ENCODE data around the gene LRRC42. TPM values are rescaled to one million over a fixed set of nuclear protein-coding genes. Genes with fewer than 3 reads are reported as not detected.

The LRRC42 gene
- polyA plus RNA-seq, 2 of the 4 experiments (the other 2 are of a cell fraction) = 29.7 to 35.1 TPM

DNA sequence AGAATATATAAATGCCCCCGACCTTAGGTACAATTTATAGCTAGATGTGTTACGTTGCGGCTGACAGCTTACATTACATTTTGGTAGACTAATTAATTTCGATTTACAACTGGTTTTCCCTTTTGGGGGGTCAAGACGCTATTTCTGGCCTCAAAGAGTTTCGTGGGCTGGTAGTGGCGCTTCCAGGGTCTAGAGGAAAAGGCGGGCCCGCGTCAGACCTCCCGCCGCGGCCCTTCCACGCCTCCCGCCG, 1.0 kb upstream of the LRRC42 start (continued):
- TF ChIP-seq HEYL (CRISPR knock-in tag; IDR thresholded peaks at IDR 0.05) (no peak), USF2 (IDR thresholded peaks at IDR 0.05) (no peak), ESRRA (IDR thresholded peaks at IDR 0.05; ENCODE audit: borderline replicate concordance, low read length) (no peak), FOSL2 (IDR thresholded peaks at IDR 0.05) (no peak), FOSL2 (CRISPR knock-in tag; IDR thresholded peaks at IDR 0.05) (no peak), SMC3 (IDR thresholded peaks at IDR 0.05) (no peak), EP300 (IDR thresholded peaks at IDR 0.05) (no peak), RNF2 (IDR thresholded peaks at IDR 0.05; ENCODE audit: borderline replicate concordance, low read depth) (no peak), TFCP2L1 (CRISPR knock-in tag; IDR thresholded peaks at IDR 0.05) (no peak)

DNA sequence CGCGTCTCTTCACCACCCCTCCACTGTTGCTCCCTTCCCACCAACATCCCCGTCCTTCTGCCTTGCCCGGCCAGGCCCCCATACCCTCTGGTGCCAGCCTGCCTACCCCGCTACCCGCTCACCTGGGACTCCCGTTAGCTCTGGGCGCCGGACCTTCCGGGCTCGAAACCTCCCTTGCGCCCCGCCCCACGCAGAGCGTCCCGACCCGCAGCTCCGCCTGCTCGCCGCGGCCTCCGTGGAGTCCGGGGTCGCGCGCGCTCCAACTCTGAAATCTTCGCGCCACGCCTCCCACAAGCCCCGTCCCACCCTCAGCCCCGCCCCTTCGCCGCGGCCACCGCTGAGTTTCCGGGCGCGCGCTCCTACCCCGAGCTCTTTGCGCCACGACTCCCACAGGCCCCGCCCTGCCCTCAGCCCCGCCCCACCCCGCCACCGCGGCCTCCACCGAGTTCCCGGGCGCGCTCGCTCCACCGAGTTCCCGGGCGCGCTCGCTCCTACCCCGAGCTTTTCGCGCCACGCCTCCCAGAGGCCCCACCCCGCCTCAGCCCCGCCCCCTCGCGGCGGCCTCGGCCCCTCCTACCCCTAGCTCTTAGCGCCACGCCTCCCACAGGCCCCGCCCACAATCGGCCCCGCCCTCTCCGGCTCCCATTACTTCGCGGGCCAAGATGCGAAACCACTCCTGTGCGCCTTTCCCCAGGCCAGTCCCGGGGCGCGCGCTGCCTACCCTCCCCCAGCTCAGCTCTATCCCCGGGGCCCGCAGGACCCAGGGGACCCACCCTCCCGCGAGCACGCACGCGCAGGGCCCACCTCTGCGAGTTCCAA, 508 bp upstream of the LRRC42 start, which contains the start of gene IFT25:
IFT25 (minus strand) TSS at position 267 of the 819 bp plus-strand sequence. CDS start 5,617 bp downstream, outside the sequence.
- DNase-seq (ENCODE audit: low read depth in 1 of 2, low spot score in 1 of 2) = peak; percentile 49 to 94
- ATAC-seq = peak; percentile 77 to 91
- H3K9me3 ChIP-seq = no peaks in the 10 kb centered on the region
- POLR2A ChIA-PET = interaction anchor here (0.8 to 1.6 kb wide), 7 partner anchors 9 to 85 kb away, joined by 3 to 17 read pairs (median 5); partner anchors contain the start of gene YIPF1
- H3K4me3 ChIP-seq = peak within 1 kb of the TSS; percentile 72
- 0% methylated on average over 10 of the region's 90 CpGs for WGBS (ENCODE audit: missing lambda C conversion rate)
- no peak for FAIRE-seq
- CTCF ChIA-PET = interaction anchor here (0.5 to 3.0 kb wide), 6 partner anchors 14 to 726 kb away, joined by 3 to 9 read pairs (median 4); no protein-coding TSS in a partner anchor
- TF ChIP-seq HEYL (CRISPR knock-in tag; IDR thresholded peaks at IDR 0.05) = no peak
- TF ChIP-seq EP300 (IDR thresholded peaks at IDR 0.05) = no peak
- no peak for TF ChIP-seq HMGXB4 (CRISPR knock-in tag; IDR thresholded peaks at IDR 0.05; ENCODE audit: borderline replicate concordance)
- TF ChIP-seq ZFP36 (IDR thresholded peaks at IDR 0.05; ENCODE audit: borderline replicate concordance, partially characterized antibody) = no peak
- TF ChIP-seq CEBPB (IDR thresholded peaks at IDR 0.05) = no peak
- peak; percentile 49; the same call in 1 of the 2 replicates for TF ChIP-seq PHF8 (IDR thresholded peaks at IDR 0.05; ENCODE audit: borderline replicate concordance, low read depth)
- TF ChIP-seq, protein P1, sequence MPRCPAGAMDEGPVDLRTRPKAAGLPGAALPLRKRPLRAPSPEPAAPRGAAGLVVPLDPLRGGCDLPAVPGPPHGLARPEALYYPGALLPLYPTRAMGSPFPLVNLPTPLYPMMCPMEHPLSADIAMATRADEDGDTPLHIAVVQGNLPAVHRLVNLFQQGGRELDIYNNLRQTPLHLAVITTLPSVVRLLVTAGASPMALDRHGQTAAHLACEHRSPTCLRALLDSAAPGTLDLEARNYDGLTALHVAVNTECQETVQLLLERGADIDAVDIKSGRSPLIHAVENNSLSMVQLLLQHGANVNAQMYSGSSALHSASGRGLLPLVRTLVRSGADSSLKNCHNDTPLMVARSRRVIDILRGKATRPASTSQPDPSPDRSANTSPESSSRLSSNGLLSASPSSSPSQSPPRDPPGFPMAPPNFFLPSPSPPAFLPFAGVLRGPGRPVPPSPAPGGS (IDR thresholded peaks at IDR 0.05) = peak; percentile 30; the same call in 1 of the 3 replicates
- no peak for TF ChIP-seq RAD21 (conservative IDR thresholded peaks at IDR 0.05 in 1 of 2, IDR thresholded peaks at IDR 0.05 in 1 of 2)
- no peak for TF ChIP-seq SMC3 (IDR thresholded peaks at IDR 0.05)
- TF ChIP-seq FOSB (CRISPR knock-in tag; IDR thresholded peaks at IDR 0.05) = no peak
- TF ChIP-seq GATA3 (IDR thresholded peaks at IDR 0.05; ENCODE audit: borderline replicate concordance) = no peak
- peak in 1 of 2 experiments; percentile 44; a peak in 1 of 5 replicates for TF ChIP-seq JUN (IDR thresholded peaks at IDR 0.05)
- TF ChIP-seq POLR2A (IDR thresholded peaks at IDR 0.05; ENCODE audit: low read length) = peak; percentile 68
- H3K4me1 ChIP-seq = peaks cover 9% of the 10 kb centered on the region; the same call in 2 of the 3 replicates
- peak within 1 kb of the TSS; percentile 93 to 96 for H3K27ac ChIP-seq
- peak within 1 kb of the TSS; percentile 95 for H3K4me2 ChIP-seq

Measured in A549 (cell line).